Measurements from ENCODE around the gene GRM8.

GRM8 gene

GRCh38 chr7:127146746-127147536 is 105.8 kb downstream of the GRM8 start:
- FAIRE-seq: no peak

GRCh38 chr7:127137146-127137545 is 115.6 kb downstream of the GRM8 start:
- FAIRE-seq: no peak

- FAIRE-seq: no peak
Observed at GRCh38 chr7:127135871-127136485, 116.8 kb downstream of the GRM8 start.

GRCh38 chr7:127123220-127123619 is 129.5 kb downstream of the GRM8 start:
- no peak for FAIRE-seq

- no peak for FAIRE-seq
Observed at GRCh38 chr7:127119517-127119916, 133.2 kb downstream of the GRM8 start.

- FAIRE-seq: no peak
Observed at GRCh38 chr7:127114742-127115265, 137.9 kb downstream of the GRM8 start.

- FAIRE-seq: no peak
Observed at GRCh38 chr7:127107601-127108007, 145.1 kb downstream of the GRM8 start.

- no peak for FAIRE-seq
Observed at GRCh38 chr7:127093340-127093739, 159.4 kb downstream of the GRM8 start.

GRCh38 chr7:127091620-127092019 is 161.1 kb downstream of the GRM8 start:
- FAIRE-seq: no peak

- no peak for FAIRE-seq
Observed at GRCh38 chr7:127089146-127089545, 163.6 kb downstream of the GRM8 start.

GRCh38 chr7:127081539-127081938 is 171.2 kb downstream of the GRM8 start:
- no peak for FAIRE-seq

- no peak for FAIRE-seq
Observed at GRCh38 chr7:127080576-127080975, 172.2 kb downstream of the GRM8 start.

GRCh38 chr7:127066974-127067373 is 185.8 kb downstream of the GRM8 start:
- FAIRE-seq: no peak

- FAIRE-seq: no peak
Observed at GRCh38 chr7:127059475-127059874, 193.3 kb downstream of the GRM8 start.

- no peak for FAIRE-seq
Observed at GRCh38 chr7:127057918-127058317, 194.8 kb downstream of the GRM8 start.

- no peak for FAIRE-seq
Observed at GRCh38 chr7:127056202-127056601, 196.5 kb downstream of the GRM8 start.

- no peak for FAIRE-seq
Observed at GRCh38 chr7:127047521-127047920, 205.2 kb downstream of the GRM8 start.

GRCh38 chr7:127041689-127042452 is 210.9 kb downstream of the GRM8 start:
- no peak for FAIRE-seq

GRCh38 chr7:127040042-127040441 is 212.7 kb downstream of the GRM8 start:
- no peak for FAIRE-seq

GRCh38 chr7:127039541-127039940 is 213.2 kb downstream of the GRM8 start:
- no peak for FAIRE-seq

GRCh38 chr7:127035203-127035849 is 217.4 kb downstream of the GRM8 start:
- no peak for FAIRE-seq

GRCh38 chr7:127034186-127034806 is 218.4 kb downstream of the GRM8 start:
- FAIRE-seq: no peak

- FAIRE-seq: no peak
Observed at GRCh38 chr7:127029823-127030222, 222.9 kb downstream of the GRM8 start.
